Esophagus squamous epithelium (tissue), 4 donors: ENCODE results near the gene SOX6.

Source experiments
- POLR2A ChIP-seq, 4 donors: fragments of 450-650 bp; IDR thresholded peaks; one replicate each; pipeline ENCODE4 v1.6.1; 2017; ENCODE audit warnings: antibody characterized with exemption in 4 of 4, mild to moderate bottlenecking in 4 of 4, moderate library complexity in 3 of 4
- TF ChIP-seq, protein P1 (sequence below), 6 experiments: fragments of 450-650 bp in 4 of 6; fragments of 200-600 bp in 2 of 6; sonication (generic) in 2 of 6; IDR thresholded peaks; one replicate each; pipeline ENCODE4 v1.5.1; 2016 to 2019; ENCODE audit warnings: antibody characterized with exemption in 6 of 6, mild to moderate bottlenecking in 4 of 6, moderate library complexity in 4 of 6

DNA sequence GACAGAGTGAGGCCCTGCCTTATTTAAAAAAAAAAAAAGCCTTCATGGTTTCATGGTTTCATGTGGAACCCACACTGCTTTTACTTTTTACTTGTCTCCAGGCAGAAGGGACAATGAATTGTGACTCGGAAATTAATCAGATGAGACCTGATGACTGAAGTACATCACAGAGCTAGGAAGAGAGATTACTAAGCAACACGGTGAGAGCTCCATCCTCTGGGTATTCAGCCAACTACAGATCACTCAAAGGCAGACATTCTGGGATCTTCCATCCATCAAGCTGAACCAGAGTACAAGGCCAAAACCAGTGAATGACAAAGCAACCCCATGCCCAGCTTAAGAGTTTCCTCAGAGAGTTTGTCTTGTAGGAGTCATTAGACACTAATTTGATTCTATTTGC is 433.2 kb downstream of the SOX6 start:
- TF ChIP-seq, protein P1, sequence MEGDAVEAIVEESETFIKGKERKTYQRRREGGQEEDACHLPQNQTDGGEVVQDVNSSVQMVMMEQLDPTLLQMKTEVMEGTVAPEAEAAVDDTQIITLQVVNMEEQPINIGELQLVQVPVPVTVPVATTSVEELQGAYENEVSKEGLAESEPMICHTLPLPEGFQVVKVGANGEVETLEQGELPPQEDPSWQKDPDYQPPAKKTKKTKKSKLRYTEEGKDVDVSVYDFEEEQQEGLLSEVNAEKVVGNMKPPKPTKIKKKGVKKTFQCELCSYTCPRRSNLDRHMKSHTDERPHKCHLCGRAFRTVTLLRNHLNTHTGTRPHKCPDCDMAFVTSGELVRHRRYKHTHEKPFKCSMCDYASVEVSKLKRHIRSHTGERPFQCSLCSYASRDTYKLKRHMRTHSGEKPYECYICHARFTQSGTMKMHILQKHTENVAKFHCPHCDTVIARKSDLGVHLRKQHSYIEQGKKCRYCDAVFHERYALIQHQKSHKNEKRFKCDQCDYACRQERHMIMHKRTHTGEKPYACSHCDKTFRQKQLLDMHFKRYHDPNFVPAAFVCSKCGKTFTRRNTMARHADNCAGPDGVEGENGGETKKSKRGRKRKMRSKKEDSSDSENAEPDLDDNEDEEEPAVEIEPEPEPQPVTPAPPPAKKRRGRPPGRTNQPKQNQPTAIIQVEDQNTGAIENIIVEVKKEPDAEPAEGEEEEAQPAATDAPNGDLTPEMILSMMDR (IDR thresholded peaks at IDR 0.05) = no peak
- TF ChIP-seq POLR2A (IDR thresholded peaks at IDR 0.05) = no peak
